IMR-90 (cell line): ENCODE results near the gene IL17C. TPM values are rescaled to one million over a fixed set of nuclear protein-coding genes. Genes with fewer than 3 reads are reported as not detected.

Experiments used
- ATAC-seq: fragments of 200-7000 bp; cut with Tn5 transposase; 2 replicates; pipeline ENCODE4 v1.9.1; 2020; ENCODE audit warnings: low read depth, mild to moderate bottlenecking, moderate library complexity
- BruUV-seq: library from RNA; stranded (reverse); fragments of 400-500 nt; replicated peaks from 2 replicates; lab custom pipeline; 2021; lab: Mats Ljungman, UMichigan
- CTCF ChIA-PET: fragments of 300-600 bp; formaldehyde crosslinking; extraction: SDS; loops from one replicate; lab custom pipeline; 2021; ENCODE audit warnings: antibody characterized with exemption; lab: Yijun Ruan, JAX
- POLR2A ChIA-PET: fragments of 300-600 bp; sonication (Branson Sonifier 250); formaldehyde crosslinking; loops from one replicate; lab custom pipeline; 2022; ENCODE audit warnings: antibody characterized with exemption; ENCODE audit not compliant: unreplicated experiment; lab: Charles Lee
- DNase-seq: peaks from one replicate; pipeline ENCODE4 v3.0.0; 2013
- H2AFZ ChIP-seq: replicated peaks from 2 replicates; pipeline ENCODE3; 2013; ENCODE audit warnings: low read length, mild to moderate bottlenecking; ENCODE audit not compliant: poor library complexity
- H2AK5ac ChIP-seq: 2 replicates; pipeline ENCODE4 v1.6.1; 2013; ENCODE audit warnings: low read depth, low read length, inconsistent platforms
- H2AK9ac ChIP-seq: replicated peaks from 2 replicates; pipeline ENCODE3; 2013; ENCODE audit warnings: mild to moderate bottlenecking, low read depth, low read length, moderate library complexity; ENCODE audit not compliant: poor library complexity
- H2BK120ac ChIP-seq: 2 replicates; pipeline ENCODE4 v1.6.1; 2013; ENCODE audit warnings: low read depth, low read length, inconsistent platforms
- H2BK15ac ChIP-seq: 3 replicates; pipeline ENCODE4 v1.6.1; 2013; ENCODE audit warnings: low read depth, low read length, inconsistent platforms
- H2BK20ac ChIP-seq: 2 replicates; pipeline ENCODE4 v1.6.1; 2013; ENCODE audit warnings: low read depth, mild to moderate bottlenecking, inconsistent platforms, low read length, moderate library complexity
- H2BK5ac ChIP-seq: 2 replicates; pipeline ENCODE4 v1.6.1; 2013; ENCODE audit warnings: mild to moderate bottlenecking, low read depth, low read length, inconsistent platforms; ENCODE audit not compliant: poor library complexity, severe bottlenecking
- H3K14ac ChIP-seq: replicated peaks from 2 replicates; pipeline ENCODE4 v1.6.1; 2013; ENCODE audit warnings: low read depth, low read length, inconsistent platforms
- H3K18ac ChIP-seq: 2 replicates; pipeline ENCODE4 v1.6.1; 2013; ENCODE audit warnings: low read depth, low read length, control low read depth
- H3K23ac ChIP-seq: 2 replicates; pipeline ENCODE4 v1.6.1; 2013; ENCODE audit warnings: low read depth, low read length, inconsistent platforms
- H3K27ac ChIP-seq: 2 replicates; pipeline ENCODE4 v1.5.1; 2013; ENCODE audit warnings: mild to moderate bottlenecking, control low read depth, low read length; ENCODE audit not compliant: insufficient read depth
- H3K27me3 ChIP-seq: 2 replicates; pipeline ENCODE4 v1.6.1; 2013; ENCODE audit warnings: low read length; ENCODE audit not compliant: control insufficient read depth, insufficient read depth
- H3K36me3 ChIP-seq: 2 replicates; pipeline ENCODE4 v1.6.1; 2013; ENCODE audit warnings: low read length, mixed read lengths; ENCODE audit not compliant: control insufficient read depth, insufficient read depth
- H3K4ac ChIP-seq: 2 replicates; pipeline ENCODE4 v1.6.1; 2013; ENCODE audit warnings: low read depth, low read length, inconsistent platforms
- H3K4me1 ChIP-seq: 2 replicates; pipeline ENCODE4 v1.6.1; 2013; ENCODE audit warnings: low read length, mixed read lengths; ENCODE audit not compliant: control insufficient read depth, insufficient read depth
- H3K4me2 ChIP-seq: 2 replicates; pipeline ENCODE4 v1.6.1; 2013; ENCODE audit warnings: low read depth, mild to moderate bottlenecking, control low read depth, low read length, moderate library complexity
- H3K4me3 ChIP-seq: 2 replicates; pipeline ENCODE4 v1.5.1; 2013; ENCODE audit warnings: low read depth, mild to moderate bottlenecking, control low read depth, low read length, moderate library complexity; ENCODE audit not compliant: insufficient read depth
- H3K56ac ChIP-seq: 2 replicates; pipeline ENCODE4 v1.6.1; 2013; ENCODE audit warnings: low read length, inconsistent platforms; ENCODE audit not compliant: insufficient read depth; ENCODE audit errors: extremely low read depth
- H3K79me1 ChIP-seq, 2 experiments: 2 replicates each; pipeline ENCODE4 v1.6.1; 2013; ENCODE audit warnings: low read length in 2 of 2, inconsistent platforms in 1 of 2, low read depth in 1 of 2
- H3K9ac ChIP-seq: 2 replicates; pipeline ENCODE4 v1.6.1; 2013; ENCODE audit warnings: low read depth, low read length, control low read depth
- H3K9me1 ChIP-seq: 2 replicates; pipeline ENCODE4 v1.6.1; 2013; ENCODE audit warnings: low read length, inconsistent platforms; ENCODE audit not compliant: insufficient read depth
- H3K9me3 ChIP-seq: 2 replicates; pipeline ENCODE4 v1.6.1; 2013; ENCODE audit warnings: low read length; ENCODE audit not compliant: control insufficient read depth, insufficient read depth
- H4K20me1 ChIP-seq: 2 replicates; pipeline ENCODE4 v1.6.1; 2013; ENCODE audit warnings: low read length, inconsistent platforms; ENCODE audit not compliant: insufficient read depth
- H4K5ac ChIP-seq: 2 replicates; pipeline ENCODE4 v1.6.1; 2013; ENCODE audit warnings: mild to moderate bottlenecking, low read depth, low read length, control low read depth
- H4K8ac ChIP-seq, 2 experiments: 2 replicates each; pipeline ENCODE4 v1.6.1; 2013; ENCODE audit warnings: low read depth in 2 of 2, low read length in 2 of 2, control low read depth in 1 of 2, inconsistent platforms in 1 of 2
- H4K91ac ChIP-seq: 2 replicates; pipeline ENCODE4 v1.6.1; 2013; ENCODE audit warnings: low read depth, low read length, inconsistent platforms; ENCODE audit not compliant: insufficient read depth
- CEBPB ChIP-seq: IDR thresholded peaks from 2 replicates; pipeline ENCODE4 v1.6.1; 2012; ENCODE audit warnings: low read depth, low read length, improper control_type of control experiment
- FOS ChIP-seq: fragments of 150-350 bp; IDR thresholded peaks from 2 replicates; pipeline ENCODE4 v1.6.1; 2016; ENCODE audit warnings: low read depth, low read length
- MAFK ChIP-seq: IDR thresholded peaks from 2 replicates; pipeline ENCODE4 v1.6.1; 2012; ENCODE audit warnings: low read depth, low read length, improper control_type of control experiment
- MAZ ChIP-seq: IDR thresholded peaks from 2 replicates; pipeline ENCODE4 v1.6.1; 2012; ENCODE audit warnings: low read depth, mild to moderate bottlenecking, low read length, improper control_type of control experiment, moderate library complexity, borderline replicate concordance
- MXI1 ChIP-seq: IDR thresholded peaks from 2 replicates; pipeline ENCODE4 v1.6.1; 2012; ENCODE audit warnings: low read depth, mild to moderate bottlenecking, low read length, moderate library complexity, borderline replicate concordance
- RAD21 ChIP-seq: IDR thresholded peaks from 2 replicates; pipeline ENCODE4 v1.6.1; 2012; ENCODE audit warnings: low read length, improper control_type of control experiment
- RCOR1 ChIP-seq: IDR thresholded peaks from 2 replicates; pipeline ENCODE4 v1.6.1; 2012; ENCODE audit warnings: mild to moderate bottlenecking, low read length, improper control_type of control experiment; ENCODE audit not compliant: insufficient replicate concordance
- RFX5 ChIP-seq: IDR thresholded peaks from 2 replicates; pipeline ENCODE4 v1.8.0; 2012; ENCODE audit warnings: low read depth, mild to moderate bottlenecking, low read length, moderate library complexity
- SMC3 ChIP-seq: fragments of 150-350 bp; IDR thresholded peaks from 2 replicates; pipeline ENCODE4 v1.6.1; 2016; ENCODE audit warnings: low read depth, mild to moderate bottlenecking, antibody characterized with exemption, low read length, moderate library complexity
- WGBS, 2 experiments: methylation state at CpG; one replicate each; pipeline versions ENCODE4 v1.1.5 to v1.1.7; 2013; ENCODE audit warnings: missing lambda C conversion rate in 2 of 2; ENCODE audit not compliant: insufficient read length in 1 of 2; ENCODE audit errors: extremely low coverage in 2 of 2; 5-methylcytosine and 5-hydroxymethylcytosine counted together
- dilution Hi-C: fragments of 300-500 bp; cut with HindIII; formaldehyde crosslinking; loops from one replicate; pipeline ENCODE4 v1.14.3; 2018; ENCODE audit warnings: low sequenced_read_pairs; ENCODE audit not compliant: unreplicated experiment
- in situ Hi-C: fragments of 300-500 bp; cut with MboI; formaldehyde crosslinking; loops from 3 replicates; pipeline ENCODE4 v1.14.3; 2019; ENCODE audit warnings: low sequenced_read_pairs, inconsistent platforms, mixed read lengths
- intact Hi-C: fragments of 100-400 bp; cut with micrococcal nuclease; formaldehyde crosslinking; loops from 2 replicates; pipeline ENCODE4 v1.10.0; 2022
- polyA plus RNA-seq, 3 experiments: library from polyadenylated mRNA; depleted of rRNA; stranded (reverse); fragments of >200 nt; gene quantifications; 2 replicates each; pipeline ENCODE4 v1.2.3, GENCODE V29; 2012; ENCODE audit warnings: low replicate concordance in 1 of 3
- total RNA-seq: library from RNA; depleted of rRNA; stranded (reverse); fragments of >200 nt; gene quantifications from 2 replicates; pipeline ENCODE4 v1.2.3, GENCODE V29; 2012
- TF ChIP-seq, protein P1 (sequence below): conservative IDR thresholded peaks from 2 replicates; pipeline ENCODE4 v1.5.1; 2012; ENCODE audit warnings: mild to moderate bottlenecking, low read depth, low read length, improper control_type of control experiment
- TF ChIP-seq, protein P2 (sequence below): fragments of 150-350 bp; IDR thresholded peaks from 2 replicates; pipeline ENCODE4 v1.6.1; 2016; ENCODE audit warnings: low read depth, mild to moderate bottlenecking, low read length, moderate library complexity, borderline replicate concordance
- TF ChIP-seq, protein P3 (sequence below): fragments of 150-350 bp; IDR thresholded peaks from 2 replicates; pipeline ENCODE4 v1.6.1; 2017; ENCODE audit warnings: mild to moderate bottlenecking, antibody characterized with exemption, low read length, low read depth

IL17C gene
- total and polyA plus RNA-seq, 2 of the 4 experiments (the other 2 are of a cell fraction) = 0.09 TPM; not detected in 1

DNA sequence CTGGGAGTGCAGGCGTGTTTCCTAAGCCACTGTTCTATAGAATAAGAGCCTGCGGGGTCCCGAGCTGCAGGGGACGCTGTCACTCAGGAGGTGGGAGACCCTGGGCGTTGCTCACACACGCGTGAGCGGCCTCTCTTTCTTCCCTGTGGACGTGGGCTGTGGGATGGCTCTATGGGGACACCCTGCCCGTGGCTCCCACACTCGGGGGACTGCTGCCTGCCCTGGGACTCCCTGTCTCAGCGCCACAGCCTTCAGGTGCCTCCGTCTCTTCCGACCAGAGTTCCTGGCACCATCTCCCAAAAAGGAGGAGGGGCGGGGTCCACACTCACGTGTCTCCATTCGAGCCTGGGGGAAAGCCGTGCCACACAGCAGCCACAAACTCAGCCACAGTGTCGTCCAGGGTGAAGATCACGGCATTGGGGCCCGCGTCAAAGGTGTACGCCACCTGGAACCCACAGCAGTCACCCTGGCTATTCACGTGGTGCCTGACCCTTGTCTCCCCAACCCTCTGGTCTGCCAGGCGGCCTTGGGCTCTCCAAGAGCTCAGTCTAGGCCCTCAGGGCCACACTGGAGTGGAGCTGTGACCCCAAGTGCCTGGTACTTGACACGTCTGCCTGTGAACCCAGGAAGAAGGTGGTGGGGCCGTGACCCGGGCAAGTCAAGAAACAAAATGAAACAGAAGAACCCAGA, 16.1 kb downstream of the IL17C start:
- ChIA-PET POLR2A (no interaction called here), CTCF (no interaction called here)
- H2AK9ac ChIP-seq = peak overlapping the region; percentile 28
- intact Hi-C loops (no loop called here), in situ Hi-C loops (no loop called here), dilution Hi-C loops (no loop called here)
- H2AFZ ChIP-seq = peak overlapping the region; percentile 32
- H3K4me2 ChIP-seq = no peak overlapping the region
- no peaks in the 10 kb centered on the region for H3K9me1 ChIP-seq
- H3K14ac ChIP-seq = no peak overlapping the region
- no peak overlapping the region for H4K8ac ChIP-seq
- H2AK5ac ChIP-seq = no peak overlapping the region
- H2BK5ac ChIP-seq = no peak overlapping the region
- H3K4ac ChIP-seq = no peak overlapping the region
- no TSS peak for BruUV-seq
- peaks cover 3% of the 10 kb centered on the region; the same call in 1 of the 2 replicates for H4K20me1 ChIP-seq
- TF ChIP-seq, protein P1, sequence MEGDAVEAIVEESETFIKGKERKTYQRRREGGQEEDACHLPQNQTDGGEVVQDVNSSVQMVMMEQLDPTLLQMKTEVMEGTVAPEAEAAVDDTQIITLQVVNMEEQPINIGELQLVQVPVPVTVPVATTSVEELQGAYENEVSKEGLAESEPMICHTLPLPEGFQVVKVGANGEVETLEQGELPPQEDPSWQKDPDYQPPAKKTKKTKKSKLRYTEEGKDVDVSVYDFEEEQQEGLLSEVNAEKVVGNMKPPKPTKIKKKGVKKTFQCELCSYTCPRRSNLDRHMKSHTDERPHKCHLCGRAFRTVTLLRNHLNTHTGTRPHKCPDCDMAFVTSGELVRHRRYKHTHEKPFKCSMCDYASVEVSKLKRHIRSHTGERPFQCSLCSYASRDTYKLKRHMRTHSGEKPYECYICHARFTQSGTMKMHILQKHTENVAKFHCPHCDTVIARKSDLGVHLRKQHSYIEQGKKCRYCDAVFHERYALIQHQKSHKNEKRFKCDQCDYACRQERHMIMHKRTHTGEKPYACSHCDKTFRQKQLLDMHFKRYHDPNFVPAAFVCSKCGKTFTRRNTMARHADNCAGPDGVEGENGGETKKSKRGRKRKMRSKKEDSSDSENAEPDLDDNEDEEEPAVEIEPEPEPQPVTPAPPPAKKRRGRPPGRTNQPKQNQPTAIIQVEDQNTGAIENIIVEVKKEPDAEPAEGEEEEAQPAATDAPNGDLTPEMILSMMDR = no peak
- TF ChIP-seq, protein P2, sequence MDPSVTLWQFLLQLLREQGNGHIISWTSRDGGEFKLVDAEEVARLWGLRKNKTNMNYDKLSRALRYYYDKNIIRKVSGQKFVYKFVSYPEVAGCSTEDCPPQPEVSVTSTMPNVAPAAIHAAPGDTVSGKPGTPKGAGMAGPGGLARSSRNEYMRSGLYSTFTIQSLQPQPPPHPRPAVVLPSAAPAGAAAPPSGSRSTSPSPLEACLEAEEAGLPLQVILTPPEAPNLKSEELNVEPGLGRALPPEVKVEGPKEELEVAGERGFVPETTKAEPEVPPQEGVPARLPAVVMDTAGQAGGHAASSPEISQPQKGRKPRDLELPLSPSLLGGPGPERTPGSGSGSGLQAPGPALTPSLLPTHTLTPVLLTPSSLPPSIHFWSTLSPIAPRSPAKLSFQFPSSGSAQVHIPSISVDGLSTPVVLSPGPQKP = no peak
- no peak for TF ChIP-seq MAFK
- TF ChIP-seq RCOR1 = no peak
- TF ChIP-seq RFX5 = no peak
- no peak for TF ChIP-seq FOS
- no peak for TF ChIP-seq SMC3
- no peak for TF ChIP-seq MXI1
- TF ChIP-seq CEBPB = no peak
- TF ChIP-seq MAZ = no peak
- no peak for TF ChIP-seq RAD21
- TF ChIP-seq, protein P3, sequence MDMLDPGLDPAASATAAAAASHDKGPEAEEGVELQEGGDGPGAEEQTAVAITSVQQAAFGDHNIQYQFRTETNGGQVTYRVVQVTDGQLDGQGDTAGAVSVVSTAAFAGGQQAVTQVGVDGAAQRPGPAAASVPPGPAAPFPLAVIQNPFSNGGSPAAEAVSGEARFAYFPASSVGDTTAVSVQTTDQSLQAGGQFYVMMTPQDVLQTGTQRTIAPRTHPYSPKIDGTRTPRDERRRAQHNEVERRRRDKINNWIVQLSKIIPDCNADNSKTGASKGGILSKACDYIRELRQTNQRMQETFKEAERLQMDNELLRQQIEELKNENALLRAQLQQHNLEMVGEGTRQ = no peak
- H2BK15ac ChIP-seq = no peak overlapping the region
- H3K79me1 ChIP-seq = peaks cover 0 to 28% of the 10 kb centered on the region in 2 experiments; a peak in 3 of 4 replicates
- no peak overlapping the region for H3K23ac ChIP-seq
- no peak overlapping the region for H3K56ac ChIP-seq
- H2BK20ac ChIP-seq = no peak overlapping the region
- no peak for ATAC-seq
- no peak overlapping the region for H4K91ac ChIP-seq
- H3K27me3 ChIP-seq = no peaks in the 10 kb centered on the region
- no peak overlapping the region for H3K9ac ChIP-seq
- DNase-seq = no peak
- no peak overlapping the region for H4K5ac ChIP-seq
- no peaks in the 10 kb centered on the region for H3K9me3 ChIP-seq
- no peak overlapping the region for H3K4me3 ChIP-seq
- H3K18ac ChIP-seq = no peak overlapping the region
- peaks cover 5% of the 10 kb centered on the region; the same call in 1 of the 2 replicates for H3K4me1 ChIP-seq
- peaks cover 13% of the 10 kb centered on the region for H3K36me3 ChIP-seq
- 93% methylated on average over 25 of the region's 28 CpGs; no CpG with 5 or more reads in 1 of the 2 experiments for WGBS, 2 experiments
- H2BK120ac ChIP-seq = no peak overlapping the region
- H3K27ac ChIP-seq = no peak overlapping the region
